KMS-11 (cell line): ENCODE measurements around the gene KRTAP15-1.

ENCODE experiments used
- H2AFZ ChIP-seq: fragments of 200-600 bp; sonication (generic); 2 replicates; pipeline ENCODE4 v1.6.1; 2016; ENCODE audit warnings: antibody characterized with exemption, mixed run types, low read depth
- H3K27ac ChIP-seq: fragments of 200-600 bp; sonication (generic); 2 replicates; pipeline ENCODE4 v1.6.1; 2016; ENCODE audit warnings: mild to moderate bottlenecking, mixed run types
- H3K27me3 ChIP-seq: fragments of 200-600 bp; sonication (generic); 2 replicates; pipeline ENCODE4 v1.6.1; 2017; ENCODE audit warnings: mild to moderate bottlenecking, low read depth, mixed run types, moderate library complexity; ENCODE audit not compliant: insufficient read depth
- H3K36me3 ChIP-seq: fragments of 200-600 bp; sonication (generic); 2 replicates; pipeline ENCODE4 v1.6.1; 2017; ENCODE audit warnings: mild to moderate bottlenecking, mixed run types; ENCODE audit not compliant: insufficient read depth
- H3K4me1 ChIP-seq: fragments of 200-600 bp; sonication (generic); 2 replicates; pipeline ENCODE4 v1.6.1; 2016; ENCODE audit warnings: mild to moderate bottlenecking, low read depth, mixed run types; ENCODE audit not compliant: poor library complexity, severe bottlenecking
- H3K4me2 ChIP-seq: fragments of 200-600 bp; sonication (generic); 2 replicates; pipeline ENCODE4 v1.7.0; 2016; ENCODE audit warnings: mild to moderate bottlenecking, mixed run types
- H3K4me3 ChIP-seq: fragments of 200-600 bp; sonication (generic); IDR thresholded peaks from 2 replicates; pipeline ENCODE4 v1.6.1; 2017; ENCODE audit warnings: low read depth, low read length, mixed read lengths; ENCODE audit not compliant: insufficient read depth
- H3K79me2 ChIP-seq: fragments of 200-600 bp; sonication (generic); 2 replicates; pipeline ENCODE4 v1.6.1; 2016; ENCODE audit warnings: low read depth, mixed run types; ENCODE audit not compliant: insufficient read depth
- H3K9ac ChIP-seq: fragments of 200-600 bp; sonication (generic); 2 replicates; pipeline ENCODE4 v1.6.1; 2016; ENCODE audit warnings: mild to moderate bottlenecking, mixed run types
- H4K20me1 ChIP-seq: fragments of 200-600 bp; sonication (generic); 2 replicates; pipeline ENCODE4 v1.6.1; 2016; ENCODE audit warnings: mild to moderate bottlenecking, mixed run types; ENCODE audit not compliant: insufficient read depth
- CTCF ChIP-seq: fragments of 200-600 bp; sonication (generic); conservative IDR thresholded peaks from 2 replicates; pipeline ENCODE4 v1.6.1; 2017; ENCODE audit warnings: low read depth, mild to moderate bottlenecking, antibody characterized with exemption, low read length, moderate library complexity, mixed read lengths

The KRTAP15-1 gene

GRCh38 chr21:30447056-30447455 is 7.0 kb downstream of the KRTAP15-1 start:
- Histone ChIP-seq H3K4me2 (no peak overlapping the region), H3K36me3 (no peaks in the 10 kb centered on the region), H3K4me3 (no peak overlapping the region), H3K79me2 (no peaks in the 10 kb centered on the region), H3K27me3 (no peaks in the 10 kb centered on the region), H3K27ac (no peak overlapping the region), H3K9ac (no peak overlapping the region), H2AFZ (no peak overlapping the region), H3K4me1 (no peaks in the 10 kb centered on the region), H4K20me1 (no peaks in the 10 kb centered on the region)
- no peak for TF ChIP-seq CTCF

- H3K4me3 ChIP-seq = no peak overlapping the region
- no peaks in the 10 kb centered on the region for H3K79me2 ChIP-seq
- H2AFZ ChIP-seq = no peak overlapping the region
- H3K27me3 ChIP-seq = no peaks in the 10 kb centered on the region
- H3K27ac ChIP-seq = no peak overlapping the region
- no peaks in the 10 kb centered on the region for H3K4me1 ChIP-seq
- H3K36me3 ChIP-seq = no peaks in the 10 kb centered on the region
- no peak overlapping the region for H3K9ac ChIP-seq
- H4K20me1 ChIP-seq = no peaks in the 10 kb centered on the region
- TF ChIP-seq CTCF = no peak
- no peak overlapping the region for H3K4me2 ChIP-seq
These were observed 8.4 kb downstream of the KRTAP15-1 start for GRCh38 chr21:30448514-30448913.

GRCh38 chr21:30463713-30464112 is 23.6 kb downstream of the KRTAP15-1 start:
- no peak overlapping the region for H3K27ac ChIP-seq
- peak; percentile 69 for TF ChIP-seq CTCF
- no peaks in the 10 kb centered on the region for H4K20me1 ChIP-seq
- H3K27me3 ChIP-seq = no peaks in the 10 kb centered on the region
- no peaks in the 10 kb centered on the region for H3K4me1 ChIP-seq
- H3K9ac ChIP-seq = no peak overlapping the region
- no peak overlapping the region for H2AFZ ChIP-seq
- H3K79me2 ChIP-seq = no peaks in the 10 kb centered on the region
- no peak overlapping the region for H3K4me3 ChIP-seq
- no peak overlapping the region for H3K4me2 ChIP-seq
- H3K36me3 ChIP-seq = no peaks in the 10 kb centered on the region

- H4K20me1 ChIP-seq = no peaks in the 10 kb centered on the region
- H2AFZ ChIP-seq = no peak overlapping the region
- H3K9ac ChIP-seq = no peak overlapping the region
- no peak overlapping the region for H3K27ac ChIP-seq
- H3K4me1 ChIP-seq = no peaks in the 10 kb centered on the region
- H3K79me2 ChIP-seq = no peaks in the 10 kb centered on the region
- H3K27me3 ChIP-seq = no peaks in the 10 kb centered on the region
- H3K36me3 ChIP-seq = no peaks in the 10 kb centered on the region
- no peak overlapping the region for H3K4me3 ChIP-seq
- no peak for TF ChIP-seq CTCF
- no peak overlapping the region for H3K4me2 ChIP-seq
These were observed 29.0 kb downstream of the KRTAP15-1 start for GRCh38 chr21:30468900-30469714.
